ENCODE data around the gene CERK. TPM values are rescaled to one million over a fixed set of nuclear protein-coding genes. Genes with fewer than 3 reads are reported as not detected.

CERK gene
- polyA plus RNA-seq, 1 donor = 82.3 TPM

- peaks cover 2% of the 10 kb centered on the region for H3K4me1 ChIP-seq (ENCODE audit: control insufficient read depth, insufficient read depth, low read length)
- H3K27me3 ChIP-seq (ENCODE audit: control insufficient read depth, insufficient read depth, low read length) = no peaks in the 10 kb centered on the region
- WGBS (ENCODE audit: insufficient coverage, low lambda C conversion rate) = no CpG with 5 or more reads among the region's 11 CpGs
- H3K27ac ChIP-seq (ENCODE audit: low read length) = no peak overlapping the region
- H3K4me3 ChIP-seq (ENCODE audit: low read length) = no peak overlapping the region
- no peaks in the 10 kb centered on the region for H3K9me3 ChIP-seq (ENCODE audit: control insufficient read depth, low read depth, low read length)
- H3K36me3 ChIP-seq (ENCODE audit: control insufficient read depth, insufficient read depth, low read length) = peaks cover 69% of the 10 kb centered on the region
- no peak for DNase-seq
Observed at GRCh38 chr22:46719921-46720320, 18.1 kb downstream of the CERK start.

GRCh38 chr22:46714550-46714949 is 23.5 kb downstream of the CERK start:
- WGBS (ENCODE audit: insufficient coverage, low lambda C conversion rate) = no CpG with 5 or more reads among the region's 4 CpGs
- Histone ChIP-seq H3K36me3 (ENCODE audit: control insufficient read depth, insufficient read depth, low read length) (peaks cover 71% of the 10 kb centered on the region), H3K27ac (ENCODE audit: low read length) (no peak overlapping the region), H3K4me1 (ENCODE audit: control insufficient read depth, insufficient read depth, low read length) (no peaks in the 10 kb centered on the region), H3K27me3 (ENCODE audit: control insufficient read depth, insufficient read depth, low read length) (no peaks in the 10 kb centered on the region), H3K4me3 (ENCODE audit: low read length) (no peak overlapping the region), H3K9me3 (ENCODE audit: control insufficient read depth, low read depth, low read length) (no peaks in the 10 kb centered on the region)
- DNase-seq = no peak

- WGBS (ENCODE audit: insufficient coverage, low lambda C conversion rate) = 100% methylated on average over 2 of the region's 8 CpGs
- DNase-seq = no peak
- Histone ChIP-seq H3K27me3 (ENCODE audit: control insufficient read depth, insufficient read depth, low read length) (no peaks in the 10 kb centered on the region), H3K36me3 (ENCODE audit: control insufficient read depth, insufficient read depth, low read length) (peaks cover 71% of the 10 kb centered on the region), H3K9me3 (ENCODE audit: control insufficient read depth, low read depth, low read length) (no peaks in the 10 kb centered on the region), H3K27ac (ENCODE audit: low read length) (no peak overlapping the region), H3K4me3 (ENCODE audit: low read length) (no peak overlapping the region), H3K4me1 (ENCODE audit: control insufficient read depth, insufficient read depth, low read length) (no peaks in the 10 kb centered on the region)
Observed at GRCh38 chr22:46712288-46712687, 25.8 kb downstream of the CERK start.

- Histone ChIP-seq H3K27ac (ENCODE audit: low read length) (no peak overlapping the region), H3K27me3 (ENCODE audit: control insufficient read depth, insufficient read depth, low read length) (no peaks in the 10 kb centered on the region), H3K36me3 (ENCODE audit: control insufficient read depth, insufficient read depth, low read length) (peaks cover 77% of the 10 kb centered on the region), H3K4me3 (ENCODE audit: low read length) (no peak overlapping the region), H3K9me3 (ENCODE audit: control insufficient read depth, low read depth, low read length) (no peaks in the 10 kb centered on the region), H3K4me1 (ENCODE audit: control insufficient read depth, insufficient read depth, low read length) (no peaks in the 10 kb centered on the region)
- no peak for DNase-seq
- no CpG with 5 or more reads among the region's 11 CpGs for WGBS (ENCODE audit: insufficient coverage, low lambda C conversion rate)
Observed at GRCh38 chr22:46710806-46711205, 27.2 kb downstream of the CERK start.

GRCh38 chr22:46708766-46709330 is 29.2 kb downstream of the CERK start:
- Histone ChIP-seq H3K27ac (ENCODE audit: low read length) (no peak overlapping the region), H3K36me3 (ENCODE audit: control insufficient read depth, insufficient read depth, low read length) (peaks cover 85% of the 10 kb centered on the region), H3K4me3 (ENCODE audit: low read length) (no peak overlapping the region), H3K9me3 (ENCODE audit: control insufficient read depth, low read depth, low read length) (no peaks in the 10 kb centered on the region), H3K27me3 (ENCODE audit: control insufficient read depth, insufficient read depth, low read length) (no peaks in the 10 kb centered on the region), H3K4me1 (ENCODE audit: control insufficient read depth, insufficient read depth, low read length) (no peaks in the 10 kb centered on the region)
- no peak for DNase-seq
- no CpG with 5 or more reads among the region's 17 CpGs for WGBS (ENCODE audit: insufficient coverage, low lambda C conversion rate)

GRCh38 chr22:46707827-46708570 is 30.1 kb downstream of the CERK start:
- DNase-seq = no peak
- Histone ChIP-seq H3K4me1 (ENCODE audit: control insufficient read depth, insufficient read depth, low read length) (no peaks in the 10 kb centered on the region), H3K27me3 (ENCODE audit: control insufficient read depth, insufficient read depth, low read length) (no peaks in the 10 kb centered on the region), H3K9me3 (ENCODE audit: control insufficient read depth, low read depth, low read length) (no peaks in the 10 kb centered on the region), H3K27ac (ENCODE audit: low read length) (no peak overlapping the region), H3K4me3 (ENCODE audit: low read length) (no peak overlapping the region), H3K36me3 (ENCODE audit: control insufficient read depth, insufficient read depth, low read length) (peaks cover 87% of the 10 kb centered on the region)
- no CpG with 5 or more reads among the region's 32 CpGs for WGBS (ENCODE audit: insufficient coverage, low lambda C conversion rate)

- H3K27ac ChIP-seq (ENCODE audit: low read length) = no peak overlapping the region
- H3K27me3 ChIP-seq (ENCODE audit: control insufficient read depth, insufficient read depth, low read length) = no peaks in the 10 kb centered on the region
- no CpG with 5 or more reads among the region's 13 CpGs for WGBS (ENCODE audit: insufficient coverage, low lambda C conversion rate)
- no peak for DNase-seq
- H3K9me3 ChIP-seq (ENCODE audit: control insufficient read depth, low read depth, low read length) = no peaks in the 10 kb centered on the region
- no peak overlapping the region for H3K4me3 ChIP-seq (ENCODE audit: low read length)
- H3K36me3 ChIP-seq (ENCODE audit: control insufficient read depth, insufficient read depth, low read length) = peaks cover 91% of the 10 kb centered on the region
- H3K4me1 ChIP-seq (ENCODE audit: control insufficient read depth, insufficient read depth, low read length) = no peaks in the 10 kb centered on the region
Observed at GRCh38 chr22:46707305-46707704, 30.7 kb downstream of the CERK start.

- peaks cover 88% of the 10 kb centered on the region for H3K36me3 ChIP-seq (ENCODE audit: control insufficient read depth, insufficient read depth, low read length)
- no CpG with 5 or more reads among the region's 12 CpGs for WGBS (ENCODE audit: insufficient coverage, low lambda C conversion rate)
- H3K27me3 ChIP-seq (ENCODE audit: control insufficient read depth, insufficient read depth, low read length) = no peaks in the 10 kb centered on the region
- H3K9me3 ChIP-seq (ENCODE audit: control insufficient read depth, low read depth, low read length) = no peaks in the 10 kb centered on the region
- H3K27ac ChIP-seq (ENCODE audit: low read length) = no peak overlapping the region
- no peaks in the 10 kb centered on the region for H3K4me1 ChIP-seq (ENCODE audit: control insufficient read depth, insufficient read depth, low read length)
- no peak for DNase-seq
- no peak overlapping the region for H3K4me3 ChIP-seq (ENCODE audit: low read length)
Observed at GRCh38 chr22:46706060-46706459, 32.0 kb downstream of the CERK start.

- WGBS (ENCODE audit: insufficient coverage, low lambda C conversion rate) = no CpG with 5 or more reads among the region's 6 CpGs
- Histone ChIP-seq H3K36me3 (ENCODE audit: control insufficient read depth, insufficient read depth, low read length) (peaks cover 87% of the 10 kb centered on the region), H3K27ac (ENCODE audit: low read length) (no peak overlapping the region), H3K4me1 (ENCODE audit: control insufficient read depth, insufficient read depth, low read length) (no peaks in the 10 kb centered on the region), H3K27me3 (ENCODE audit: control insufficient read depth, insufficient read depth, low read length) (no peaks in the 10 kb centered on the region), H3K9me3 (ENCODE audit: control insufficient read depth, low read depth, low read length) (no peaks in the 10 kb centered on the region), H3K4me3 (ENCODE audit: low read length) (no peak overlapping the region)
- DNase-seq = no peak
Observed at GRCh38 chr22:46703996-46704370, 34.1 kb downstream of the CERK start.

GRCh38 chr22:46703171-46703995 is 34.7 kb downstream of the CERK start:
- H3K9me3 ChIP-seq (ENCODE audit: control insufficient read depth, low read depth, low read length) = no peaks in the 10 kb centered on the region
- H3K4me3 ChIP-seq (ENCODE audit: low read length) = no peak overlapping the region
- no peak overlapping the region for H3K27ac ChIP-seq (ENCODE audit: low read length)
- H3K27me3 ChIP-seq (ENCODE audit: control insufficient read depth, insufficient read depth, low read length) = no peaks in the 10 kb centered on the region
- WGBS (ENCODE audit: insufficient coverage, low lambda C conversion rate) = no CpG with 5 or more reads among the region's 26 CpGs
- peaks cover 86% of the 10 kb centered on the region for H3K36me3 ChIP-seq (ENCODE audit: control insufficient read depth, insufficient read depth, low read length)
- H3K4me1 ChIP-seq (ENCODE audit: control insufficient read depth, insufficient read depth, low read length) = no peaks in the 10 kb centered on the region
- no peak for DNase-seq

All from large intestine (tissue), 3 donors.